Spinal cord (tissue), 10 donors: ENCODE results near the gene TP63. TPM values are rescaled to one million over a fixed set of nuclear protein-coding genes. Genes with fewer than 3 reads are reported as not detected.

Experiments used
- DNase-seq, 6 donors: peaks; one replicate each; pipeline versions ENCODE4 v3.0.0 to v3.0.0-alpha.2; 2013 to 2015; ENCODE audit warnings: low spot score in 6 of 6, low read depth in 4 of 6
- H3K27ac ChIP-seq: one replicate; pipeline ENCODE4 v1.5.1; 2013; ENCODE audit warnings: low read depth, low read length, control low read depth
- H3K27me3 ChIP-seq: one replicate; pipeline ENCODE4 v1.6.1; 2013; ENCODE audit warnings: low read length; ENCODE audit not compliant: control insufficient read depth, insufficient read depth
- H3K36me3 ChIP-seq: one replicate; pipeline ENCODE4 v1.6.1; 2013; ENCODE audit warnings: low read length; ENCODE audit not compliant: control insufficient read depth, insufficient read depth
- H3K4me1 ChIP-seq: one replicate; pipeline ENCODE4 v1.6.1; 2013; ENCODE audit warnings: low read length; ENCODE audit not compliant: control insufficient read depth, insufficient read depth
- H3K4me3 ChIP-seq: one replicate; pipeline ENCODE4 v1.5.1; 2013; ENCODE audit warnings: low read depth, low read length, control low read depth
- H3K9me3 ChIP-seq: one replicate; pipeline ENCODE4 v1.6.1; 2013; ENCODE audit warnings: low read length; ENCODE audit not compliant: control insufficient read depth, insufficient read depth
- WGBS: methylation state at CpG from one replicate; pipeline ENCODE4 v1.1.5; 2013; ENCODE audit warnings: missing lambda C conversion rate; ENCODE audit not compliant: insufficient coverage; 5-methylcytosine and 5-hydroxymethylcytosine counted together
- polyA plus RNA-seq, 2 donors: library from polyadenylated mRNA; unstranded; fragments of 120-200 nt; gene quantifications; one replicate each; pipeline ENCODE4 v1.2.1, GENCODE V29; 2013; ENCODE audit not compliant: insufficient read length in 2 of 2
- total RNA-seq, 2 donors: library from RNA; depleted of rRNA in 1 of 2; stranded (reverse); fragments of 120-200 nt in 1 of 2; fragments of >200 nt in 1 of 2; gene quantifications; one replicate each; pipeline versions ENCODE4 v1.2.3 to v1.2.4, GENCODE V29; 2013 to 2014
- donor health status: healthy.

The TP63 gene
- total and polyA plus RNA-seq, 4 donors = 0.29 to 4.3 (median 2.2) TPM

DNA sequence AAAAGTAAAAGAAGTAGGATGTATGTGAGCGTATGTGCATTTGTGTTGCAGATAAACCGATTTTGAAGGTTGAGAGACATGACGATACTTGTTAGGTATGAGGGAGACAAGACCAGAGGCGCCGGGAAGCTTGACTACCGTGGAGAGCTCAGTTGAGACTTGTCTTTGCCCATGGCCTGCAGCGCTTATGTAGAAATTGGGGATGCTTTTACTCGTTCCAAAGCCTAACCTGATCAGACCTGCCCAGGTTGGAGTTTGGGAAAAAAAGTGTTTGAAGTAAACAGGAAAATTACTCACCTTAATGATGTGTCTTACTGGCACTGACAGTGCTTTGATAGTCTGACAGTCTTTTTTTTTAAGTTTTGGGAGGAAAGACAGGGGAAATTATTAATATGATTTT, 202.8 kb downstream of the TP63 start:
- no peaks in the 10 kb centered on the region for H3K4me1 ChIP-seq
- DNase-seq = no peak
- 97% methylated on average over 6 of the region's 8 CpGs for WGBS
- no peaks in the 10 kb centered on the region for H3K27me3 ChIP-seq
- H3K9me3 ChIP-seq = no peaks in the 10 kb centered on the region
- H3K4me3 ChIP-seq = no peak overlapping the region
- no peak overlapping the region for H3K27ac ChIP-seq
- H3K36me3 ChIP-seq = no peaks in the 10 kb centered on the region

DNA sequence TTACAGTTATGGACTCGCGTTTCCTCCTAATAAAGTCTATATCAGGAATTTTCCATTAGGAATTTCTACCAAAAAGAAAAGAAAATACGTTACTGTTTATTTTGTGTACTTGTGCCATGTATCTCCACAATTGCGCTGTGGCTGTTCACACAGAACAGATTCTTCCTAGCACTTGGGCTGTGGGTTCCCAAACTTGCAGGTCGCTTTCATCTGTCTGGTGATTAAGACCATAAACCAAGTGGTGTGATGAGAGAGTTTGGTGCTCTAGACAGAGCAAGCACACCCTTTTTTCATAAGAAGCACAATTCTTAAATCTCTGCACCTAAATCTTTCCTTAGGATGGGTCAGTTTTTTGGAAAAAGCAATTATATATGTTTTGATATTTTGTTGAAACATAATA, 203.3 kb downstream of the TP63 start:
- no peaks in the 10 kb centered on the region for H3K36me3 ChIP-seq
- WGBS = no CpG with 5 or more reads among the region's 5 CpGs

GRCh38 chr3:189836795-189837194, 205.6 kb downstream of the TP63 start:
- Histone ChIP-seq H3K9me3 (no peaks in the 10 kb centered on the region), H3K36me3 (no peaks in the 10 kb centered on the region), H3K27me3 (no peaks in the 10 kb centered on the region), H3K4me3 (no peak overlapping the region), H3K4me1 (no peaks in the 10 kb centered on the region), H3K27ac (no peak overlapping the region)
- 70% methylated on average over 4 of the region's 5 CpGs for WGBS
- no peak for DNase-seq

More for the DNA sequence above, 203.3 kb downstream of the TP63 start:
- H3K4me3 ChIP-seq = no peak overlapping the region
- H3K9me3 ChIP-seq = no peaks in the 10 kb centered on the region
- DNase-seq = no peak
- H3K4me1 ChIP-seq = no peaks in the 10 kb centered on the region
- no peak overlapping the region for H3K27ac ChIP-seq
- no peaks in the 10 kb centered on the region for H3K27me3 ChIP-seq

DNA sequence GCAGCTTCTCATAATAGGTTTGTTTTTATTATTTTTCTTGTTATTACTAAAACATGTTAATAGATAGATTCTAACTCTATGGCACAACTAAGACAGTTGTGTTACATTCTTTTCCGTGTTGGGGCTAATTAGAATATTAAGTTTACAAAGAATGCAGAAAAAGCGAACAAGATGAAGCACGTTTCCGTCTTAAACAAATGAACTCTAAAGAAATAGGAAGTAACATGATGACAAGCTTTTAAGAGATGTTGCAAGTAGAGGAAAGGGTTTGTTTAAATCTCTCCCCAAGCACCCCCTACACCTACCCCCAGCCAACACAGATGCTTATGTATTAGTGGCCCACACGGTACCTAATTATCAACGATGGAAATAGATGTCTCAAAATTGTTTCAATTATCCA, 207.1 kb downstream of the TP63 start:
- WGBS = no CpG with 5 or more reads among the region's 6 CpGs
- no peak overlapping the region for H3K27ac ChIP-seq
- H3K4me1 ChIP-seq = no peaks in the 10 kb centered on the region
- no peak for DNase-seq
- H3K27me3 ChIP-seq = no peaks in the 10 kb centered on the region
- no peaks in the 10 kb centered on the region for H3K9me3 ChIP-seq
- H3K36me3 ChIP-seq = no peaks in the 10 kb centered on the region
- H3K4me3 ChIP-seq = no peak overlapping the region

DNA sequence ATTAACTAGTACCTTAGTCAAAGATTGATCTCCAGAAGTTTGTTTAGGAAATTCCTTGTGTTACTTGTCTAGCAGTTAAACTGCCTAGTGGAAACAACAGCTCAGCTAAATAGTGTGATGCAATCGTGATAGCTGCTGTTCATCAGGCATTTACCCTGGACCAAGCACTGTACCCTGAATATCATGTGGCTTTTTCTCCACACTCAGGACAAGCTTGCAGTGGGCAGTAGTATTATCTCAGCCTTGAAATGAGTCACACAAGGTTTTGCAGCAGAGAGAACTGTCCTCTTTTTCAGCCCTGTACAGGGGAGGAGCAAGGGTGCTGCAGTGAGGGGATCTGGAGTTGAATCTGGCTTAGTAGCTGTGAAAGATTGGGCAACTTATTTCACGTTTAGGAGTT, 208.4 kb downstream of the TP63 start:
- DNase-seq = no peak
- no peak overlapping the region for H3K27ac ChIP-seq
- no peaks in the 10 kb centered on the region for H3K9me3 ChIP-seq
- no peak overlapping the region for H3K4me3 ChIP-seq
- 86% methylated on average over 2 of the region's 2 CpGs for WGBS
- no peaks in the 10 kb centered on the region for H3K27me3 ChIP-seq
- no peaks in the 10 kb centered on the region for H3K36me3 ChIP-seq
- H3K4me1 ChIP-seq = no peaks in the 10 kb centered on the region

- Histone ChIP-seq H3K4me1 (no peaks in the 10 kb centered on the region), H3K9me3 (no peaks in the 10 kb centered on the region), H3K4me3 (no peak overlapping the region), H3K36me3 (no peaks in the 10 kb centered on the region), H3K27me3 (no peaks in the 10 kb centered on the region), H3K27ac (no peak overlapping the region)
- 84% methylated on average over 9 of the region's 13 CpGs for WGBS
- DNase-seq = no peak
Observed at GRCh38 chr3:189841473-189842205, 210.4 kb downstream of the TP63 start.

DNA sequence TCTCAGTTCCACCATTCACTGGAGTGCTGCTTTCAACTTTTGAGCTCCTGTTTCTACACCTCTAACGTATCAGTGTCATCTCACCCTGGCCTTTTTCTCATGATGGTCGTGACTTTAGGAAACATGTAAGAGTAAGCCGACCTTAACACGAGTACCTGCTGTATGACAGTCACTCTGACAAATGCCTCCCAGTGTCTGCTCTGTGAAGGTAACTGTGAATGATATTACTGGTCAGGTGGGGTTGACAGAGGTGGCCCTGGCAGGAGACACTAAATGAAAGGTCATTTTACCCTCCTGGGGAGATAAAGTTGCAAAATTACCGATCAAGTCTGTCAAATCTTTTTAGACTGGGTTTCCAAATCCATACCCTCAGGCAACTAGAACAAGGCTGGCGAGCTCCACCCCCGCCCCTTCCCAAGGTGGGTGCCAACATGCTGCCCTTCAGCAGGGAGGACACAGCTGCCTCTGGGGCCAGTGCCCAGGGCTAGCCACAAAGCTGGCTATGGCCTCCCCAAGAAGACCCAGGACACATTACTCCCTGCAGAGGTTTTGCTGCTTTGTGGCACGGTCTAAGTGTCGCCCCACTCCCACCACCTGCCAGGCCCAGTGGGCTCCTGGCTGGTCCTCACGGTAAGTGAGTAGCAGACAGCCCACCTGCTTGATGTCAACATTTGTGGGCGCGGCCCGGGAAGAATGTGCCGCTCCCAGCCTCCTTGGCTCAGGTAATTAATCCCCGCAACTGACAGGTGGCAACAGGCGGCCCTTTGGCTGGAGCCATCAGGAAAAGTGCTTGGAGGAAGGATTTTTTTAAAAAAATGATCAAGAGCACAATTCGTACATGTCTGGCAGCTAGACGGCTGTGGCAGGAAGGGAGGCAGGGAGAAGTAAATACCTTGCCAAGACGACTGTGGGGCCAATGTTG, 211.8 kb downstream of the TP63 start:
- no peak overlapping the region for H3K4me3 ChIP-seq
- no peak for DNase-seq
- H3K36me3 ChIP-seq = no peaks in the 10 kb centered on the region
- H3K9me3 ChIP-seq = no peaks in the 10 kb centered on the region
- no peaks in the 10 kb centered on the region for H3K4me1 ChIP-seq
- WGBS = 94% methylated on average over 19 of the region's 19 CpGs
- H3K27ac ChIP-seq = no peak overlapping the region
- H3K27me3 ChIP-seq = no peaks in the 10 kb centered on the region

- no CpG with 5 or more reads among the region's 3 CpGs for WGBS
- Histone ChIP-seq H3K4me3 (no peak overlapping the region), H3K9me3 (no peaks in the 10 kb centered on the region), H3K27me3 (no peaks in the 10 kb centered on the region), H3K36me3 (no peaks in the 10 kb centered on the region), H3K4me1 (no peaks in the 10 kb centered on the region), H3K27ac (no peak overlapping the region)
- DNase-seq = no peak
Observed at GRCh38 chr3:189845069-189845468, 213.9 kb downstream of the TP63 start.

GRCh38 chr3:189848395-189849040, 217.3 kb downstream of the TP63 start:
- no peaks in the 10 kb centered on the region for H3K9me3 ChIP-seq
- DNase-seq = no peak
- H3K4me1 ChIP-seq = no peaks in the 10 kb centered on the region
- no peak overlapping the region for H3K27ac ChIP-seq
- no peaks in the 10 kb centered on the region for H3K36me3 ChIP-seq
- no peaks in the 10 kb centered on the region for H3K27me3 ChIP-seq
- 100% methylated on average over 1 of the region's 1 CpG for WGBS
- H3K4me3 ChIP-seq = no peak overlapping the region
